NCI-H1048 (cell line): Measurements from ENCODE around the gene ZNF202.

ENCODE experiments used
- DNase-seq: peaks from one replicate; lab custom pipeline; 2025; lab: John Stamatoyannopoulos, UW

Gene ZNF202

GRCh38 chr11:123682696-123683410, 58.6 kb downstream of the ZNF202 start:
- DNase-seq: no peak

GRCh38 chr11:123681030-123681429, 60.4 kb downstream of the ZNF202 start:
- DNase-seq: no peak

GRCh38 chr11:123678246-123678645, 63.2 kb downstream of the ZNF202 start:
- no peak for DNase-seq

- DNase-seq: no peak
These were observed 64.0 kb downstream of the ZNF202 start for GRCh38 chr11:123677510-123677909.

- no peak for DNase-seq
These were observed 67.2 kb downstream of the ZNF202 start for GRCh38 chr11:123674297-123674696.
